ENCODE measurements around the gene FGGY.
"Not testable (repeated sequence)": the region's sequence is repeated elsewhere in the genome, so short reads cannot be mapped to it uniquely, and the experiment has no call there.

Gene FGGY

GRCh38 chr1:59482986-59483385 lies 186.1 kb downstream of the FGGY start:
- Histone ChIP-seq H3K27ac (ENCODE audit: low read length) (no peak overlapping the region), H3K4me3 (ENCODE audit: low read length) (no peak overlapping the region), H3K36me3 (ENCODE audit: insufficient read depth, low read depth, low read length) (no peaks in the 10 kb centered on the region), H3K9ac (ENCODE audit: low read depth, low read length) (no peak overlapping the region), H3K27me3 (ENCODE audit: insufficient read depth, low read length) (no peaks in the 10 kb centered on the region), H3K9me3 (ENCODE audit: insufficient read depth, low read depth, low read length) (no peaks in the 10 kb centered on the region), H3K4me1 (ENCODE audit: insufficient read depth, low read length) (no peaks in the 10 kb centered on the region)

GRCh38 chr1:59484096-59484495 lies 187.2 kb downstream of the FGGY start:
- no peaks in the 10 kb centered on the region for H3K4me1 ChIP-seq (ENCODE audit: insufficient read depth, low read length)
- no peaks in the 10 kb centered on the region for H3K36me3 ChIP-seq (ENCODE audit: insufficient read depth, low read depth, low read length)
- no peak overlapping the region for H3K9ac ChIP-seq (ENCODE audit: low read depth, low read length)
- H3K9me3 ChIP-seq (ENCODE audit: insufficient read depth, low read depth, low read length): no peaks in the 10 kb centered on the region
- no peak overlapping the region for H3K4me3 ChIP-seq (ENCODE audit: low read length)
- H3K27ac ChIP-seq (ENCODE audit: low read length): no peak overlapping the region
- H3K27me3 ChIP-seq (ENCODE audit: insufficient read depth, low read length): no peaks in the 10 kb centered on the region

GRCh38 chr1:59485171-59485570 lies 188.3 kb downstream of the FGGY start:
- no peaks in the 10 kb centered on the region for H3K9me3 ChIP-seq (ENCODE audit: insufficient read depth, low read depth, low read length)
- no peak overlapping the region for H3K4me3 ChIP-seq (ENCODE audit: low read length)
- no peaks in the 10 kb centered on the region for H3K4me1 ChIP-seq (ENCODE audit: insufficient read depth, low read length)
- no peak overlapping the region for H3K27ac ChIP-seq (ENCODE audit: low read length)
- no peak overlapping the region for H3K9ac ChIP-seq (ENCODE audit: low read depth, low read length)
- H3K36me3 ChIP-seq (ENCODE audit: insufficient read depth, low read depth, low read length): no peaks in the 10 kb centered on the region
- no peaks in the 10 kb centered on the region for H3K27me3 ChIP-seq (ENCODE audit: insufficient read depth, low read length)

- Histone ChIP-seq H3K27me3 (ENCODE audit: insufficient read depth, low read length) (no peaks in the 10 kb centered on the region), H3K36me3 (ENCODE audit: insufficient read depth, low read depth, low read length) (no peaks in the 10 kb centered on the region), H3K4me3 (ENCODE audit: low read length) (no peak overlapping the region), H3K27ac (ENCODE audit: low read length) (no peak overlapping the region), H3K9me3 (ENCODE audit: insufficient read depth, low read depth, low read length) (no peaks in the 10 kb centered on the region), H3K4me1 (ENCODE audit: insufficient read depth, low read length) (no peaks in the 10 kb centered on the region), H3K9ac (ENCODE audit: low read depth, low read length) (no peak overlapping the region)
Observed at GRCh38 chr1:59485949-59486348, 189.1 kb downstream of the FGGY start.

- no peaks in the 10 kb centered on the region for H3K4me1 ChIP-seq (ENCODE audit: insufficient read depth, low read length)
- H3K27ac ChIP-seq (ENCODE audit: low read length): no peak overlapping the region
- H3K4me3 ChIP-seq (ENCODE audit: low read length): no peak overlapping the region
- no peak overlapping the region for H3K9ac ChIP-seq (ENCODE audit: low read depth, low read length)
- H3K36me3 ChIP-seq (ENCODE audit: insufficient read depth, low read depth, low read length): no peaks in the 10 kb centered on the region
- H3K9me3 ChIP-seq (ENCODE audit: insufficient read depth, low read depth, low read length): no peaks in the 10 kb centered on the region
- H3K27me3 ChIP-seq (ENCODE audit: insufficient read depth, low read length): no peaks in the 10 kb centered on the region
Observed at GRCh38 chr1:59486615-59487014, 189.7 kb downstream of the FGGY start.

GRCh38 chr1:59487335-59488031 lies 190.6 kb downstream of the FGGY start:
- Histone ChIP-seq H3K27me3 (ENCODE audit: insufficient read depth, low read length) (no peaks in the 10 kb centered on the region), H3K9me3 (ENCODE audit: insufficient read depth, low read depth, low read length) (no peaks in the 10 kb centered on the region), H3K9ac (ENCODE audit: low read depth, low read length) (no peak overlapping the region), H3K4me3 (ENCODE audit: low read length) (no peak overlapping the region), H3K4me1 (ENCODE audit: insufficient read depth, low read length) (no peaks in the 10 kb centered on the region), H3K27ac (ENCODE audit: low read length) (no peak overlapping the region), H3K36me3 (ENCODE audit: insufficient read depth, low read depth, low read length) (no peaks in the 10 kb centered on the region)

- H3K36me3 ChIP-seq (ENCODE audit: insufficient read depth, low read depth, low read length): no peaks in the 10 kb centered on the region
- H3K4me3 ChIP-seq (ENCODE audit: low read length): no peak overlapping the region
- no peaks in the 10 kb centered on the region for H3K9me3 ChIP-seq (ENCODE audit: insufficient read depth, low read depth, low read length)
- no peaks in the 10 kb centered on the region for H3K27me3 ChIP-seq (ENCODE audit: insufficient read depth, low read length)
- H3K27ac ChIP-seq (ENCODE audit: low read length): no peak overlapping the region
- no peaks in the 10 kb centered on the region for H3K4me1 ChIP-seq (ENCODE audit: insufficient read depth, low read length)
- H3K9ac ChIP-seq (ENCODE audit: low read depth, low read length): no peak overlapping the region
Observed at GRCh38 chr1:59492500-59492899, 195.6 kb downstream of the FGGY start.

GRCh38 chr1:59494145-59494833 lies 197.4 kb downstream of the FGGY start:
- H3K9ac ChIP-seq (ENCODE audit: low read depth, low read length): no peak overlapping the region
- no peaks in the 10 kb centered on the region for H3K9me3 ChIP-seq (ENCODE audit: insufficient read depth, low read depth, low read length)
- no peaks in the 10 kb centered on the region for H3K27me3 ChIP-seq (ENCODE audit: insufficient read depth, low read length)
- H3K27ac ChIP-seq (ENCODE audit: low read length): no peak overlapping the region
- no peaks in the 10 kb centered on the region for H3K36me3 ChIP-seq (ENCODE audit: insufficient read depth, low read depth, low read length)
- no peaks in the 10 kb centered on the region for H3K4me1 ChIP-seq (ENCODE audit: insufficient read depth, low read length)
- no peak overlapping the region for H3K4me3 ChIP-seq (ENCODE audit: low read length)

GRCh38 chr1:59496156-59496555 lies 199.3 kb downstream of the FGGY start:
- not testable (repeated sequence) for H3K9ac ChIP-seq (ENCODE audit: low read depth, low read length); H3K4me1 ChIP-seq (ENCODE audit: insufficient read depth, low read length); H3K27ac ChIP-seq (ENCODE audit: low read length); H3K4me3 ChIP-seq (ENCODE audit: low read length); H3K9me3 ChIP-seq (ENCODE audit: insufficient read depth, low read depth, low read length); H3K27me3 ChIP-seq (ENCODE audit: insufficient read depth, low read length); H3K36me3 ChIP-seq (ENCODE audit: insufficient read depth, low read depth, low read length)

GRCh38 chr1:59497616-59498015 lies 200.7 kb downstream of the FGGY start:
- H3K4me3 ChIP-seq (ENCODE audit: low read length): no peak overlapping the region
- no peaks in the 10 kb centered on the region for H3K36me3 ChIP-seq (ENCODE audit: insufficient read depth, low read depth, low read length)
- no peak overlapping the region for H3K9ac ChIP-seq (ENCODE audit: low read depth, low read length)
- no peaks in the 10 kb centered on the region; the same call in 1 of the 2 replicates for H3K4me1 ChIP-seq (ENCODE audit: insufficient read depth, low read length)
- no peak overlapping the region for H3K27ac ChIP-seq (ENCODE audit: low read length)
- H3K9me3 ChIP-seq (ENCODE audit: insufficient read depth, low read depth, low read length): no peaks in the 10 kb centered on the region
- H3K27me3 ChIP-seq (ENCODE audit: insufficient read depth, low read length): no peaks in the 10 kb centered on the region

- Histone ChIP-seq H3K36me3 (ENCODE audit: insufficient read depth, low read depth, low read length) (no peaks in the 10 kb centered on the region), H3K27ac (ENCODE audit: low read length) (no peak overlapping the region), H3K4me3 (ENCODE audit: low read length) (no peak overlapping the region), H3K9me3 (ENCODE audit: insufficient read depth, low read depth, low read length) (no peaks in the 10 kb centered on the region), H3K9ac (ENCODE audit: low read depth, low read length) (no peak overlapping the region), H3K4me1 (ENCODE audit: insufficient read depth, low read length) (no peaks in the 10 kb centered on the region; the same call in 1 of the 2 replicates), H3K27me3 (ENCODE audit: insufficient read depth, low read length) (no peaks in the 10 kb centered on the region)
Observed at GRCh38 chr1:59498640-59499039, 201.7 kb downstream of the FGGY start.

- Histone ChIP-seq H3K36me3 (ENCODE audit: insufficient read depth, low read depth, low read length) (no peaks in the 10 kb centered on the region), H3K9me3 (ENCODE audit: insufficient read depth, low read depth, low read length) (no peaks in the 10 kb centered on the region), H3K4me1 (ENCODE audit: insufficient read depth, low read length) (no peaks in the 10 kb centered on the region; the same call in 1 of the 2 replicates), H3K27me3 (ENCODE audit: insufficient read depth, low read length) (no peaks in the 10 kb centered on the region), H3K27ac (ENCODE audit: low read length) (no peak overlapping the region), H3K9ac (ENCODE audit: low read depth, low read length) (no peak overlapping the region), H3K4me3 (ENCODE audit: low read length) (no peak overlapping the region)
Observed at GRCh38 chr1:59499273-59499942, 202.5 kb downstream of the FGGY start.

Measured in iPS-20b (cell line).